CD4-positive, alpha-beta T cell (primary cell): ENCODE results near the gene SLC7A11. TPM values are rescaled to one million over a fixed set of nuclear protein-coding genes. Genes with fewer than 3 reads are reported as not detected.

Source experiments
- ATAC-seq: fragments of 200-7000 bp; cut with Tn5 transposase; one replicate; pipeline ENCODE4 v1.10.0; 2022; ENCODE audit warnings: mild to moderate bottlenecking; ENCODE audit not compliant: poor library complexity
- CTCF ChIA-PET: fragments of 350-600 bp; sonication (Branson Sonifier 250); formaldehyde crosslinking; loops from one replicate; lab custom pipeline; 2021; ENCODE audit warnings: antibody characterized with exemption, inconsistent platforms; lab: Charles Lee
- POLR2A ChIA-PET: fragments of 350-600 bp; sonication (Branson Sonifier 250); formaldehyde crosslinking; loops from one replicate; lab custom pipeline; 2021; ENCODE audit warnings: antibody characterized with exemption, inconsistent platforms; lab: Charles Lee
- DNase-seq, 14 experiments: peaks; one replicate each; pipeline ENCODE4 v3.0.0-alpha.2; 2013 to 2020; ENCODE audit warnings: mixed read lengths in 2 of 14
- H3K27ac ChIP-seq, 2 donors: one replicate each; pipeline versions ENCODE4 v1.5.1 to v1.7.0; 2013; ENCODE audit warnings: low read length in 2 of 2, low read depth in 1 of 2, mild to moderate bottlenecking in 1 of 2
- H3K27me3 ChIP-seq, 2 experiments: 1 replicate in 1 of 2; 2 replicates in 1 of 2; pipeline versions ENCODE4 v1.6.1 to v1.7.0; 2013; ENCODE audit warnings: low read length in 2 of 2, control low read depth in 1 of 2, mild to moderate bottlenecking in 1 of 2, moderate library complexity in 1 of 2; ENCODE audit not compliant: insufficient read depth in 2 of 2, control insufficient read depth in 1 of 2
- H3K36me3 ChIP-seq: one replicate; pipeline ENCODE4 v1.6.1; 2013; ENCODE audit warnings: low read length, control low read depth; ENCODE audit not compliant: insufficient read depth
- H3K4me1 ChIP-seq: one replicate; pipeline ENCODE4 v1.6.1; 2013; ENCODE audit warnings: low read length, control low read depth; ENCODE audit not compliant: insufficient read depth
- H3K4me3 ChIP-seq: one replicate; pipeline ENCODE4 v1.5.1; 2013; ENCODE audit warnings: mild to moderate bottlenecking, low read length, moderate library complexity
- H3K9me3 ChIP-seq, 2 experiments: 1 replicate in 1 of 2; 2 replicates in 1 of 2; pipeline versions ENCODE4 v1.6.1 to v1.7.0; 2013; ENCODE audit warnings: low read length in 2 of 2, mild to moderate bottlenecking in 2 of 2, control low read depth in 1 of 2, moderate library complexity in 1 of 2; ENCODE audit not compliant: control insufficient read depth in 1 of 2, insufficient read depth in 1 of 2
- H3K27ac Mint-ChIP-seq: one replicate; pipeline ENCODE4 v1.8.0; 2020; ENCODE audit warnings: mixed read lengths
- H3K27me3 Mint-ChIP-seq: one replicate; pipeline ENCODE4 v1.8.0; 2021; ENCODE audit warnings: mixed read lengths
- H3K36me3 Mint-ChIP-seq: one replicate; pipeline ENCODE4 v1.8.0; 2021; ENCODE audit warnings: low read depth, mixed read lengths
- H3K4me1 Mint-ChIP-seq: one replicate; pipeline ENCODE4 v1.8.0; 2021; ENCODE audit warnings: low read depth, mixed read lengths
- H3K4me3 Mint-ChIP-seq: one replicate; pipeline ENCODE4 v1.8.0; 2020; ENCODE audit warnings: mild to moderate bottlenecking, mixed read lengths
- H3K9me3 Mint-ChIP-seq: one replicate; pipeline ENCODE4 v1.8.0; 2020; ENCODE audit warnings: mixed read lengths
- intact Hi-C, 2 experiments: fragments of 100-400 bp; cut with DNase I in 1 of 2; cut with micrococcal nuclease in 1 of 2; formaldehyde crosslinking; loops; one replicate each; pipeline versions ENCODE4 v1.15.1 to v1.9.0; 2023 to 2025; cut with DNase I, micrococcal nuclease
- polyA plus RNA-seq, 2 donors: library from polyadenylated mRNA; unstranded; fragments of 120-200 nt; gene quantifications; one replicate each; pipeline ENCODE4 v1.2.1, GENCODE V29; 2013
- total RNA-seq, 174 experiments: library from RNA in 2 of 174; stranded (reverse) in 2 of 174; gene quantifications; one replicate each; pipeline ENCODE4 v1.2.3 and lab custom pipeline; 2021 to 2026
- TF ChIP-seq, protein P1 (sequence below): fragments of 200-600 bp; IDR thresholded peaks from one replicate; pipeline ENCODE4 v1.8.0; 2022; ENCODE audit warnings: antibody characterized with exemption, mild to moderate bottlenecking

SLC7A11 gene
- under 1 TPM in 1 of 2 experiments, not detected in 1; 0.03 TPM for total RNA-seq
- 0.20 TPM for polyA plus RNA-seq (2013, experiment 1 of 2)
- 0.07 TPM for polyA plus RNA-seq (2013, experiment 2 of 2)
- 0 to 254 (median 8.7) reads per million in 172 experiments for total RNA-seq (lab: John Stamatoyannopoulos, UW)

DNA sequence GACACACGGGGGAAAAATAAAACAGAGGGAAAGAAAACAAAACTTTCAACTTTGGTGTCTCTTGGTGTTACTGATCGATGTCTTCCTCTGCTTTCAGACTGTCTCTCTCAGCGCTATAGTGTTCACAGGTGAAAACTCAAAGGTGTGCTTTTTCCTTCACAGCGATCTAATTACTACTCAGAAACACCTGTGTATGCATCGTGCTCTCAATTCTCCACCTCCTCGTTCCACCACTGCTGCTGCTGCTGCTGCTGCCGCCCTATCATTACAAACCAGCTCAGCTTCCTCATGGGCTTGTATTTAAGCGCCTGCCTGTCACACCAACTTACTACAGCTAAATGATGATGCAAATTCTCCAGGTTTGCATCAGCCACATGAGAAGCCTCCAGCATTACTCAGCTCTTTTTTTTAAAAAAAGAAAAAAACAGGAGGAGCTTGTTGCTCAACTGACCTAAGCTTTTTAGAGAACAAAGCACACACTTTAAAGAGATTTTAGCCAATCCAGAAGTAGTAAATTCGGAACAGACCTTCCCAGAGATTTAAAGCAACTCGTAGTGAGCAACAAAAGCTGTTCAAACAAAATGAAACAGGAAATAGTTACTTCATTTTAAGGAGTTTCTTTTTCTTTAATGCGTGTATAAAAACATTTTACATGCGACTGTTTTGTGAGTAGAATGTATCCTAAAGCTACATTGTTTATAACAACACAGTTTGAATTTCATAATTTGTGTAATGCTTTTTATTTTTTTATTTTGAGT is at the start of gene SLC7A11:
TSS of gene SLC7A11 (minus strand) at position 274 of the 758 bp plus-strand sequence. CDS start 280 bp downstream, outside the sequence.
- POLR2A ChIA-PET = no interaction called here
- Histone ChIP-seq H3K27me3 (no peaks in the 10 kb centered on the region), H3K27ac (no peak within 1 kb of the TSS), H3K9me3 (peaks cover 0 to 7% of the 10 kb centered on the region in 2 experiments), H3K36me3 (no peaks in the 10 kb centered on the region), H3K4me1 (peaks cover 9% of the 10 kb centered on the region), H3K4me3 (peak within 1 kb of the TSS; percentile 39)
- H3K27ac Mint-ChIP-seq = peak within 1 kb of the TSS; percentile 60
- peaks cover 15% of the 10 kb centered on the region for H3K4me1 Mint-ChIP-seq
- no peaks in the 10 kb centered on the region for H3K9me3 Mint-ChIP-seq
- DNase-seq = peak in 6 of 14 experiments; percentile 1 to 77 (median 40)
- CTCF ChIA-PET = no interaction called here
- peak within 1 kb of the TSS; percentile 62 for H3K4me3 Mint-ChIP-seq
- intact Hi-C loops = no loop called here
- TF ChIP-seq, protein P1, sequence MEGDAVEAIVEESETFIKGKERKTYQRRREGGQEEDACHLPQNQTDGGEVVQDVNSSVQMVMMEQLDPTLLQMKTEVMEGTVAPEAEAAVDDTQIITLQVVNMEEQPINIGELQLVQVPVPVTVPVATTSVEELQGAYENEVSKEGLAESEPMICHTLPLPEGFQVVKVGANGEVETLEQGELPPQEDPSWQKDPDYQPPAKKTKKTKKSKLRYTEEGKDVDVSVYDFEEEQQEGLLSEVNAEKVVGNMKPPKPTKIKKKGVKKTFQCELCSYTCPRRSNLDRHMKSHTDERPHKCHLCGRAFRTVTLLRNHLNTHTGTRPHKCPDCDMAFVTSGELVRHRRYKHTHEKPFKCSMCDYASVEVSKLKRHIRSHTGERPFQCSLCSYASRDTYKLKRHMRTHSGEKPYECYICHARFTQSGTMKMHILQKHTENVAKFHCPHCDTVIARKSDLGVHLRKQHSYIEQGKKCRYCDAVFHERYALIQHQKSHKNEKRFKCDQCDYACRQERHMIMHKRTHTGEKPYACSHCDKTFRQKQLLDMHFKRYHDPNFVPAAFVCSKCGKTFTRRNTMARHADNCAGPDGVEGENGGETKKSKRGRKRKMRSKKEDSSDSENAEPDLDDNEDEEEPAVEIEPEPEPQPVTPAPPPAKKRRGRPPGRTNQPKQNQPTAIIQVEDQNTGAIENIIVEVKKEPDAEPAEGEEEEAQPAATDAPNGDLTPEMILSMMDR = no peak
- ATAC-seq = peak; percentile 86
- H3K27me3 Mint-ChIP-seq = no peaks in the 10 kb centered on the region
- H3K36me3 Mint-ChIP-seq = no peaks in the 10 kb centered on the region

DNA sequence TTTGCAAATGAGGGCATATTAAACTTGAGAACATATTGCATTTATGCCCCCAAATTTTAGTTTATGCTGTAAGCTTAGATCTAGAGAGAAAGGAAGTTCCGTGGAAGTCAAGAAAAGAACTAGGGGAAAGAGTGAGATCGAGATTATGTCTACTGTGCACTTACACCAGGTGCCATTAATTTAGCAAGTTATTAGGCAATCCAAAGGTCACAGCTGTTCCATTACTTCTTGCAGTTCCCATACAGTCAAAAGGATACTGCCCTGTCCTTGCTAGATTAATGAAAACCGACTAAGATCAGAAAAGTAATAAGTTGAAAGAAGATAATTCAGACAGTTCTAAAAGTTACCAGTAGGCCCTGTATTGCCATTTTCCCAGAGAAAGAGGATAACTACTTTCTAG is 49.3 kb upstream of the SLC7A11 start:
- no peaks in the 10 kb centered on the region for H3K9me3 Mint-ChIP-seq
- no peaks in the 10 kb centered on the region for H3K4me1 Mint-ChIP-seq
- H3K27me3 ChIP-seq = no peaks in the 10 kb centered on the region
- no peaks in the 10 kb centered on the region for H3K4me1 ChIP-seq
- intact Hi-C loops = no loop called here
- no peak for DNase-seq
- ChIA-PET POLR2A (no interaction called here), CTCF (no interaction called here)
- H3K4me3 Mint-ChIP-seq = no peak overlapping the region
- H3K36me3 Mint-ChIP-seq = no peaks in the 10 kb centered on the region
- H3K36me3 ChIP-seq = no peaks in the 10 kb centered on the region
- no peak overlapping the region for H3K4me3 ChIP-seq
- no peaks in the 10 kb centered on the region for H3K9me3 ChIP-seq
- no peak overlapping the region for H3K27ac Mint-ChIP-seq
- ATAC-seq = no peak
- TF ChIP-seq, protein P1 = no peak
- H3K27me3 Mint-ChIP-seq = no peaks in the 10 kb centered on the region
- no peak overlapping the region for H3K27ac ChIP-seq

DNA sequence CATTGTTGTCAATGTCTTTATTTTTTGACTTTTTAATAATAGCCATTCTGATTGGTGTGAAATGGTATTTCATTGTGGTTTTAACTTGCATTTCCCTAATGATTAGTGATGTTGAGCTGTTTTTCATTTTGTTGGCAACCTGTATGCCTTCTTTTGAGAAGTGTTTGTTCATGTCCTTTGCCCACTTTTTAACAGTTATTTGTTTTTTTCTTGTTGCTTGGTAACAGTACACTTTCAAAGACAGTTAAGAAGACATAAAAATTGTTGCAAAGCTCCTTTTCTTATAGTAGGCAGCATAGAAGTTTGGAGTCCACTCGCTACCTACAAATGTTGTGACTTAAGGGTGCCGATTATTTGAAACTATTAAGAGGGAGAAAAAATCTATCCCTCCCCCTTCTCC is 48.7 kb upstream of the SLC7A11 start:
- TF ChIP-seq, protein P1 = no peak
- POLR2A ChIA-PET = no interaction called here

More for the DNA sequence above, 48.7 kb upstream of the SLC7A11 start:
- Mint-ChIP-seq H3K27ac (no peak overlapping the region), H3K9me3 (no peaks in the 10 kb centered on the region), H3K27me3 (no peaks in the 10 kb centered on the region), H3K4me1 (no peaks in the 10 kb centered on the region), H3K36me3 (no peaks in the 10 kb centered on the region), H3K4me3 (no peak overlapping the region)
- ATAC-seq = no peak
- Histone ChIP-seq H3K27me3 (no peaks in the 10 kb centered on the region), H3K4me1 (no peaks in the 10 kb centered on the region), H3K27ac (no peak overlapping the region), H3K4me3 (no peak overlapping the region), H3K9me3 (no peaks in the 10 kb centered on the region), H3K36me3 (no peaks in the 10 kb centered on the region)
- CTCF ChIA-PET = no interaction called here
- intact Hi-C loops = no loop called here
- DNase-seq = no peak
